ENCODE results near the gene RSBN1.

DNA sequence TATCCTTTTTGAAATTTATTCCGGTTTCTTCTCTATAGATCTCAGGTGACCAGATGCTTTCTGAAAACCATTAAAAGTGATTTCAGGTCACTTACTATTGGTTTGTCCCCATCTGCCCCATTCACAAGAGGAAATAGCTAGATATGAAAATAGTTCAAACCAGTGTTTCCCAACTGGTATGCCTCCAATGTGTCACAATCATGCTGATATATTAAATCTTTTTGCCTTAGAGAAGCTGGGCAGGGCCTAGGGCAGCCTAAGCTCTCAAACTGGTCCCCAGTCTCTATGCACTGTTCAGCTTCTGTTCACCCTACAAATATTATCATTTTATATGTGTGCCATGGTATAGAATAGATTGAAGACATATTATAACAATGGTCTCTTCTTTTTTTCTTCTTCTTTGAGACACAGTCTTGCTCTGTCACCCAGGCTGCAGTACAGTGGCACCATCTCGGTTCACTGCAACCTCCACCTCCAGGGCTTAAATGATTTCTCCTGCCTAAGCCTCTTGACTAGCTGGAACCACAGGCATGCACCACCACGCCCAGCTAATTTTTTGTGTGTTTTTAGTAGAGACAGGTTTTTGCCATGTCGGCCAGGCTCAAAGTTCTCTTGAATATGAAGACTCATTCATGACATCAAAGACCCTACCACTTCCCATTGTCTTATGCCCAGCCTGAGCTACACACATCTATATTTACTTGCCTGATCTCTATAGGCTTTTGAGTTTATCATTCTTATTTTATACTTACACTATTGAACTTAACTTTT lies 43.5 kb upstream of the RSBN1 start:
- TF ChIP-seq, protein P1, sequence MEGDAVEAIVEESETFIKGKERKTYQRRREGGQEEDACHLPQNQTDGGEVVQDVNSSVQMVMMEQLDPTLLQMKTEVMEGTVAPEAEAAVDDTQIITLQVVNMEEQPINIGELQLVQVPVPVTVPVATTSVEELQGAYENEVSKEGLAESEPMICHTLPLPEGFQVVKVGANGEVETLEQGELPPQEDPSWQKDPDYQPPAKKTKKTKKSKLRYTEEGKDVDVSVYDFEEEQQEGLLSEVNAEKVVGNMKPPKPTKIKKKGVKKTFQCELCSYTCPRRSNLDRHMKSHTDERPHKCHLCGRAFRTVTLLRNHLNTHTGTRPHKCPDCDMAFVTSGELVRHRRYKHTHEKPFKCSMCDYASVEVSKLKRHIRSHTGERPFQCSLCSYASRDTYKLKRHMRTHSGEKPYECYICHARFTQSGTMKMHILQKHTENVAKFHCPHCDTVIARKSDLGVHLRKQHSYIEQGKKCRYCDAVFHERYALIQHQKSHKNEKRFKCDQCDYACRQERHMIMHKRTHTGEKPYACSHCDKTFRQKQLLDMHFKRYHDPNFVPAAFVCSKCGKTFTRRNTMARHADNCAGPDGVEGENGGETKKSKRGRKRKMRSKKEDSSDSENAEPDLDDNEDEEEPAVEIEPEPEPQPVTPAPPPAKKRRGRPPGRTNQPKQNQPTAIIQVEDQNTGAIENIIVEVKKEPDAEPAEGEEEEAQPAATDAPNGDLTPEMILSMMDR (conservative IDR thresholded peaks at IDR 0.05 in 1 of 2, IDR thresholded peaks at IDR 0.05 in 1 of 2; ENCODE audit: low read depth in 1 of 2, low read length in 2 of 2), result no peak
- TF ChIP-seq EZH2 (IDR thresholded peaks at IDR 0.05; ENCODE audit: low read length, missing control alignments), result no peak

Measured in fibroblast of lung (primary cell).